Uterus (tissue), 2 donors: ENCODE measurements around the gene BSN.

Experiments used
- CTCF ChIP-seq, 4 experiments: fragments of 200-600 bp in 2 of 4; fragments of 450-650 bp in 2 of 4; sonication (generic) in 2 of 4; IDR thresholded peaks; one replicate each; pipeline ENCODE4 v1.5.1; 2016 to 2019; ENCODE audit warnings: antibody characterized with exemption in 4 of 4, mild to moderate bottlenecking in 2 of 4, moderate library complexity in 1 of 4
- POLR2A ChIP-seq, 2 donors: fragments of 450-650 bp; IDR thresholded peaks; one replicate each; pipeline ENCODE4 v1.6.1; 2016; ENCODE audit warnings: antibody characterized with exemption in 2 of 2, mild to moderate bottlenecking in 1 of 2, moderate library complexity in 1 of 2

GRCh38 chr3:49657208-49657915 lies 103.1 kb downstream of the BSN start:
- TF ChIP-seq CTCF (IDR thresholded peaks at IDR 0.05) (no peak), POLR2A (IDR thresholded peaks at IDR 0.05) (no peak)
